Activated CD4-positive, alpha-beta T cell treated with anti-CD3 and anti-CD28 coated beads, Interleukin-2, Interleukin-4, amounts not matched to agents 100 ng/mL and 50 ng/mL, durations not matched to agents 16 hours and 8 hours (primary cell): ENCODE measurements around the gene SLCO3A1.

Experiments used
- DNase-seq: peaks from one replicate; pipeline ENCODE4 v3.0.0-alpha.2; 2020; ENCODE audit warnings: low spot score

The SLCO3A1 gene

GRCh38 chr15:91853511-91853947, at the start of gene SLCO3A1:
Gene SLCO3A1, plus strand, starts transcription at chr15:91853708.
- DNase-seq = peak; percentile 61

DNA sequence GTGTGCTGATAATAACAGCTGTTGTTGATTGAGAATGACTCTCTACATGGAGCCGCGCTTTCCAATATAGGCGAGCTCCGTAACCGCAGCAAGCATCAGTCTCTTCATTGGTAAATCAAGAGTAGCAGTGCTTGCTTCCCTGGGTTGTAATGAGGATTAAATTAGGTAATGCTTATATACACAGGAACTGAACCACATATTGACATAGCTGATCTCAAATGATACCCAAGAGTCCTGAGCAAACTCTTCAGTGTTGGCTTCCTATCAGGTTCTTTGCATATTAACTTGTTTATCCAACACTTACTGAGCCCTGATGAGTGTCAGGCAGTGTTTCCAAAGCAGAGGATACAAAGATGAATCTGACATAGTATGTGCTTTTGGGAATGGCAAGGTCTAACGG, 46.4 kb upstream of the SLCO3A1 start:
- DNase-seq = no peak

GRCh38 chr15:91813924-91814323, 39.6 kb upstream of the SLCO3A1 start:
- DNase-seq = no peak

GRCh38 chr15:91816942-91817341, 36.6 kb upstream of the SLCO3A1 start:
- no peak for DNase-seq

DNA sequence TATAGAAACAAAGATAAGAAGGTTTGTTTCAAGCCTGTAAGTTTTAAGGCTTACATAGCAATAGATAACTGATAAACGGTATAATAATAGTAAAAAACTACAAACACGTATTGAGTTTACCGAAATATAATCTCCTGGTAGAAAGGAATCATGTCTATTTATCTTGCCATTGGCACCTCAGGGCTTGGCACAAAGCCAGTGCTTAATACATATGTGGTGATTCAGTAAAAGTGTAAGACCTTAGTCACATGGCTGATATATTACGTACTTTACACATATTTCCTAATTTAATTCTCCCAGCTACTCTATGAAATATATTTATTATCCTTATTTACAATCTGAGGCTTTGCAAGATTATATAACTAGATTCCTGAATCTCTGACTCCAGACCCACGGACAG, 32.0 kb upstream of the SLCO3A1 start:
- DNase-seq = no peak

- DNase-seq = no peak
Observed at GRCh38 chr15:91824256-91824655, 29.3 kb upstream of the SLCO3A1 start.

GRCh38 chr15:91826443-91826842, 27.1 kb upstream of the SLCO3A1 start:
- no peak for DNase-seq

DNA sequence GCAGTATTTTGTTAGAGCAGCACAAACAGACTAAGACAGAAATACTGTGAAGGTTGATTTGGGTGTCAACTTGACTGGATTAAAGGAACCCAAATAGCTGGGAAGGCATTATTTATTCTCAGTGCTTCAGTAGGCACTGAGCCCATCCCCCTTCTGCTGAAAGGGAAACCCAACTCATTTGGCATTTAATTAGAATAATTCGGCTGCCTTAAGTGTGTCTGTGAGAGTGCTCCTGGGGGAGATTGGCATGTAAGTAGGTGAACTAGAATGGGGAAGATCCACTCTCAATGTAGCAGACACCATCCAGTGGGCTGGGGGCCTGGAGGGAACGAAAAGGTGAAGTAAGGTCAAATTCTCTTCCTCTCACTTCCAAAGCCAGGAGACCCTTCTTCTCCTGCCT, 20.5 kb upstream of the SLCO3A1 start:
- no peak for DNase-seq

GRCh38 chr15:91839867-91840266, 13.6 kb upstream of the SLCO3A1 start:
- no peak for DNase-seq

GRCh38 chr15:91841861-91842260, 11.6 kb upstream of the SLCO3A1 start:
- no peak for DNase-seq

DNA sequence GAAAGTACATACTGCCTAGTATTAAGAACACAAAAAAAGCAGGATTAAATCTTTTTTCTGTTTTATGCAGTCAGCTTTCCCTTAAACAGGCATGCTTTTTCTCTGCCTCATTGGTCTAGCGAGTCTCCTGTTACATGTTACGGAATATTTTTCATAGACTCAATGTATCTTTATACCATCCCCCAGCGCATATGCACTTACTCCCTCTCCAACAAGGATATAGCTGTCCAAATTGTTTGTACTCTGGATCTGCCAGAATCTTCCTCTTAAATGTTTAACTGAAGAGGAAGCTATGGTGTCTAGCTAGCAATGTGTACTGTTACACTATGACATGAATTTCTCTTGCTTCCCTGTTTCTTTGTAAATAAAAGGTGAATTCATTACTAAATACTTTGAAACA, 9.2 kb upstream of the SLCO3A1 start:
- DNase-seq = no peak

DNA sequence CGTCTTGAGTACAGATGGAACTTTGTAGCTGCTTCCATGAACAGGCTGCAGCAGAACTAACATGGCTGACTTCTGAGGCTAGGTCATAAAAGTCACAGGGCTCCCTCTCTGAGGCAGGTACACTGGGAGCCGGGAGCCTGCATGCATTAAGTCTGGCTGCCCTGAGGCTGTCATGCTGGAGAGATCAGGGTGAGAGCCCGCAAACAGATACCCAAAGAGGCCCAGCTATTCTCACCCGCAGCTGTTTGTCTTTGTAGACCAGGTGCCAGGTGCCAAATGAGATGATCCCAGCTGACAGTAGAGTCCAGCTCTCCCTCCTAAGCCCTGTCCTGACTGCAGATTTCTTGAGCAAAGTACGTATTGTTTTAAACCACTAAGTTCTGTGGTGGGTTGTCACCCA, 8.6 kb upstream of the SLCO3A1 start:
- no peak for DNase-seq

DNA sequence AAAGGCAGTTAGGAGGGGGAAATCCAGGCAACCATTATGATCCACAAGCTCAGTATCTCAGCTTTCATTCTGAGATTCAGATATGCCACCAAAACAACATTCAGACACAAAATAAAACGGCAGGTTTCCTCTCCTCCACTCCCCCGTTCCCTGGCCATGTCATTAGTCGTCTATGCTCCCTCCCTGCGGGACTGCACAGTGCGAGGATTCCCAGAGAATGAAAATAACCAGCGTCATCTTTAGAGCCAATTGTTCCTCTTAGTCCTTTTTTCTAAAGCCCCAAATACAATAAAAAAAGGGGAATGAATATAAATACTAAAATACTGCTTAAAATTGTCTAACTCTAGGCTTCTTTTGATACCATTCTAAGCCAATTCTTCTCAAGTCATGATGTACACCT, 7.8 kb upstream of the SLCO3A1 start:
- DNase-seq = no peak

DNA sequence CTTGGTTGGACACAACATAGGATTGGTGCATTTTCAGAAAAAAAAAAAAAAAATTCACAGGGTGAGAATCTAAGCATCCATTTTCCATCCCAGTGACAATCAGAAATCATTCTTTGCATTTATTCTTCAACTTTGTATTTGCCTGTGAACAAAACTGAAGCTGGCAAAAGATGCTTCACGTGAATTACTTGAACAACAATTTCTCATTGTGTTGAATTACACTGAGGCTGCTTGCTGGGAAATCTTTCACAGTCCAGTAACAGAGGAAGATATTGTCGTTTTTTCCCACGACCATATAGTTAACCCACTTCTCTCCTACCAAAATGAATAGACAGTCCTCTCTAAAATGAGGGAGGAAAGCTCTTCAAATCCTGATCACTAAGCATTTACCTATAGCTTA, 4.3 kb upstream of the SLCO3A1 start:
- DNase-seq = no peak

- DNase-seq = peak; percentile 37
Observed at GRCh38 chr15:91849749-91850161, 3.8 kb upstream of the SLCO3A1 start.

GRCh38 chr15:91852741-91853510, 582 bp upstream of the SLCO3A1 start:
- peak; percentile 62 for DNase-seq

DNA sequence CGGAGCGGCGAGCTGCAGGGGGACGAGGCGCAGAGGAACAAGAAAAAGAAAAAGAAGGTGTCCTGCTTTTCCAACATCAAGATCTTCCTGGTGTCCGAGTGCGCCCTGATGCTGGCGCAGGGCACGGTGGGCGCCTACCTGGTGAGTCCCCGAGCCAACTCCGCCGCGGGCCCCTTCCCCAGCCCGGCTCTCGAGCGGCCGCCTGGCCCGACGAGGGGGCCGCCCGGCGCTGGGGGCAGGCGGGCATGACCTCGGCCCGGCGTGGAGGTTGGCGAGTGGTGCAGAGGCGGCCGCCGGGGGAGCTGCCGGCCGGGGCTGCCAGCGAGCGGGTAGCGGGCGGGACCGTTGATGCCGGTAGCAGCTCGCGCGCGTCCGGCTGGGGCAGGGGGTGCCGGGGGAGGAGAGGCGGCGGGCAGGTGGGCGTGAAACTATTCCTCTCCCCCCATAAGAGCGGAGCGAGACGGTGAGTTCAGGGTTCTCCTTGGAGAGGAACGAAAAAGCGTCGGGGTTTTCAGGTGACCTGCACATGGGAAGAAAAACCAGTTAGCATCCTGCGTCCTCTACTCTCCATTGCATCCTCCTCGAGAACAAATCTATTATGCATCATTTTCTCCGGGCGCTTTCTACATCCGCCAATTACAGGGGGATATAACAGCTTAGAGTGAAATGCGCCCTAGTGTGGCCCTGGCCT, 585 bp downstream of the SLCO3A1 start:
- peak; percentile 13 for DNase-seq

DNA sequence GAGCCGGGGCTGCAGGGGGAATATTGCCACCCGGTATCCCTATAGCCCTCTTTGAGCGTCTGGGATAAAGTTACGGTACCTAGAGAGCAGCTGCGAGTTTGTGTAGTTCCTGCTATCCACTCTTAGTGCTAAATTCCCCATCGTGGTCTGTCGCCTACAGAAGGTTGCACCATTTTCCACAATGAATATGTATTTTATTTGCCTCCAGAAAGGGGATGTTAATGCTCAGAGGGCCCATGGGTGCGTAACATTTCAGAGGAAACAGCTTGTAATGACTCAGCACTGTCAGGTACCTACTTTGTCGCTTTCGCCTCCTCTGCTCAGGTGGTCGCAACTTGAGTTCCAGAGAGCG, 1.1 kb downstream of the SLCO3A1 start:
- DNase-seq = peak; percentile 17

DNA sequence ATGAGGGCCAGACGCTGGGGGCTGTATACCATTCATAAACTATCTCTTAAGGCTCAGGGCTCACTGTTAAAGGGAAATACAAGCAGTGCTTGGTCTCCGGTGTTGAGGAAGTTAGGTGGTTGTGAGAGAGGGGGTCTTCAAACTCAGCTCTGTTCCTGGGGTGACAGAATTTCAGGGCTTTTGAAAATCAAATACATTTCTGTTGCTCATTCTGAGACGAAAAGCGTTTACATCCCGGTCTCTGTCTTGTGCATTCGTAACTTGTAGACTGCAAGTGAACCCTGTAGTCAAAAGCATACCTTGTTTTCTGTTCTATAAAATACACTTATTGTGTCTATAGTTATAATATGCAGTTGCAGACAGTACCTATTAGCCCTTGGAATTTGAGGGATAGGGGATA, 1.7 kb downstream of the SLCO3A1 start:
- DNase-seq = no peak

DNA sequence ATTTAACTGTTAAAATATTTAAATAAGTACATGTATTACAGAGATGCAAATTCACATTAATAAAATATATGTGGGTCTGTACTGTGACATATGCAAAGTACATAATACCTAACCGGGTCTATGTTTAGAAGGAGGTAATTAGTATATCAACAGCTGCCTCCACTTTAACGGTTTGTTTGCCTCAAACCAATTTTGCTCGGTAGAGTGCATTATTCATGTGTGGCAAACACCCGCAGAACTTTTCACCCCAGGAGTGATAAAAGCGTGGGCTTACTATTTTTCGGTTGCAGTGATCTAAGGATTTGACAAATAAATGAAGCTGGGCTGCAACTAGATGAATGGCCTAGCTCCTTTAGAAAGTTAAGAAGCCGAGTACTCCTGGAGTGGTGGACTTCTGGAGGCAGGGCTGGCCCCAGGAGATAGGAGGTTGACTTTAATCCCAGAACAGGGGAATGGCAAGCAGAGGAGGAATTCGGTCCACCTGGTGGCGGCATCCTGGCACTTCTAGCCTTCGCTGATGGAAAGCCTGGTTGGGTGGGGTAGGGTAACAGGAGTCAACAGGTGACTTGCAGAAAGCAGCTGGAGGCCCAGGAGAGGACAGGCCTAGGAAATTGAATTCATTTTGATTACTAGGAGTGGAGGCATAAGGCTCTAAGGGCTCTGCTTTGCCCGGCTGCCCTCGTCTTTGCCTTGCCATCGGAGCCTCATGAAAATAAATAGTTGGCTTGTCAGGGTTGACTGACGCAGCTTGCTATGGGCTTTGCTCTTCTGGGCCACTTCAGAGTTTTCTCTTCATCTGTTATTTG, 2.4 kb downstream of the SLCO3A1 start:
- no peak for DNase-seq

DNA sequence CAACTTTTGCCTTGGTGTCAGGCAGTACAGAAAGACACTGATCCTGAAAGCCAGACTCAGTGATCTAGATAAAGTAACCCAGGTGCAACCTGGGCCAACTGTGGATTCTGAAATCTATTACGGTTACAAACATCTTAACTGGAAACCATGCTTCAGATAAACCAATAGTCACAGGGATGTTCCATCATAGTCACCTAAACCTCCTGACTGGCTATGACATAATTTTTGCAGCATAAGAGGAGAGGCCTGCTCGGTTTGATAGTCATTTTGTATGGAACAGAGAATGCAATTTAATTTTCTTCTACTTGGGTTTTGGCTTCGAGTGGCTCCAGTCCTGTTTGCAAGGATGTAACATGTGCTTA, 3.7 kb downstream of the SLCO3A1 start:
- peak; percentile 9 for DNase-seq

GRCh38 chr15:91857772-91858171, 4.3 kb downstream of the SLCO3A1 start:
- DNase-seq = peak; percentile 79

DNA sequence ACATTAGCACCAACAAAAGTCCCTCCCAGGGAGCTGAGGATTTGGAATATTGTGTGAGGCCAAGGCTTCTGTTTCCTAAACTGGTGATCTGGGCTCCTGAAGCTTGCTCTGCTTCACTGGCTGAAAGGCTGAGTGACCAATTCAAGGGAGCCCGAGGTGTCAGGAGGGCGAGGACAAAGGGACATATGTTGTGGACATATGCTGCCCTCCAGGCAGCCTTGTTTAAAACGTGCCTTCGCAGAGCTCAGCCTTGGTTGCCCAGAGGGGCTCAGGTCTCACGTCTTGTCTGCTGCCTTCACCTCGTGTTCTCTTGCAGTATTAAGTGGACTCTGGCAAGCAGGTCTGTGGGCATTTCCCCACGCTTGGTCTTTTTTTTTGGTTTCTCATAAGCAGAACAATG, 7.0 kb downstream of the SLCO3A1 start:
- no peak for DNase-seq
